HG03097 (cell line): ENCODE data around the gene INHBC.
"Not testable (repeated sequence)": the region's sequence is repeated elsewhere in the genome, so short reads cannot be mapped to it uniquely, and the experiment has no call there.

Experiments
- ATAC-seq: cut with Tn5 transposase; IDR thresholded peaks from one replicate; pipeline ENCODE4 v1.9.1; 2021; ENCODE audit not compliant: unreplicated experiment, low FRiP score

Gene INHBC

DNA sequence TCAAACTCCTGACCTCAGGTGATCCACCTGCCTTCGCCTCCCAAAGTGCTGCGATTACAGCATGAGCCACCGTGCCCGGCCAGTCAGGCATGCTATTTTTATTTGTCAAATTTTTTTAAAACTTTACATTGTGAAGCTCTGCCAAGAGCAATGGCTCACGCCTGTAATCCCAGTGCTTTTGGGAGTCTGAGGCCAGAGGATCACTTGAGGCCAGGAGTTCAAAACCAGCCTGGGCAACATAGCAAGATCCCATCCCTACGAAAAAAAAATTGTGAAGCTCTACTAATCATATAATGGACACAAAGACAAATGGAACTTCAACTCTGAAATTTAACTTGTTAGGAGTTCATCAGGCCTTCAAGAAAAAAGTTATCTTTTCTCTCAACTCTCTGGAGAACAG, 5.6 kb upstream of the INHBC start:
- ATAC-seq = no peak

GRCh38 chr12:57429473-57430111, 5.0 kb upstream of the INHBC start:
- ATAC-seq = no peak

- peak; percentile 44 for ATAC-seq
These were observed 4.3 kb upstream of the INHBC start for GRCh38 chr12:57430112-57430930.

DNA sequence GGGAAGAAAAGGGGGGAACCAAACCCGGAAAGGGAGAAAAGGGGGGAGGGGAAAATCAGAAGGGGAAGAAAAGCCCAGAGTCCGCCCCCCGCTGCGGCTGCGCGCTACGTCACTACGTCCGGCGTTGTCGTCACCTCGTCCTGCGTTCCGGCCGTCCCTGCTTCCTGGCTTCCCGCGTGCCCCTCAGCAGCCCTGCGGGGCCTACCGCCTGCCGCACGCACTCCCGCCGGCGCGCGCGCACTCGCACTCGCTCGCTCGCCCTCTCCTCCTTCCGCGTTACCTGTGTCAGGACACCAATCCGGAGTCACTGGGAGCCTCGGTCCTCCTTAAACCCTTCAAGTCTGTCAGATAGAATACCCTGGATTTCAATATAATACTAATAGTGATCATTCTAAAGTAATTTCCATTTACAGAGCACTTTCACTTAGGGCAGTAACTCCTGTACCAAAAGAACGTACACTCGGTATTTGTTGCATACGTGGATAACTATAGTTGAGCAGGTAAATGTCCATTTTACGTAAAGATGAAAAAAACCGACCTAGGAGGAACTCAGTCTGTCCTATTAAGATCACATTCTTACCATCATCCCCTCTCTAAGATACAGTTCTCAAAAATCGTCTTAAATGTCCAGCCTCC, 3.5 kb upstream of the INHBC start, which contains the start of gene R3HDM2:
Gene R3HDM2, minus strand, starts transcription at position 113 of the 636 bp plus-strand sequence. CDS start 120,615 bp downstream, outside the sequence.
- peak; percentile 83 for ATAC-seq

DNA sequence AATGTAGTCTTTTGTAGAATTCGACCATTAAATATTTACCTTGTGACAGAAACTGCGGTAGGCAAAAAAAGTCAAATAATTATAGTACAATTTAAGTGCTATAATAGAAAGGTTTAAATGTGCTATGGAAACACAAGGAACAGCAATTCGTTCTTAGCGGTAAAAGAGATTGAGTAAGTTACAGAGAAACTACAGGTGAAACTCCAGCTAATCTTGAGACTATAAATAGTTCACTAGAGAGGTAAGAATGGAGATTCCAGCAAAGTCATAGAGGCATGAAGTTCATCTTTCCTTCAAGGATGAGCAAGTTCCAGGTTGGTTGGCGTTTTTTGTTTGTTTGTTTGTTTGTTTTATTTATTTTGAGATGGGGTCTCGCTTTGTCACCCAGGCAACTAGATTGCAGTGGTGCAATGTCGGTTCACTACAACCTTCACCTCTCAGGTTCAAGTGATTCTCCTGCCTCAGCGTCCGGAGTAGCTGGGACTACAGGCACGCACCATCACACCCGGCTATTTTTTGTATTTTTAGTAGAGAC, 2.9 kb upstream of the INHBC start:
- ATAC-seq = no peak

GRCh38 chr12:57433370-57433769, 1.2 kb upstream of the INHBC start:
- ATAC-seq = no peak

DNA sequence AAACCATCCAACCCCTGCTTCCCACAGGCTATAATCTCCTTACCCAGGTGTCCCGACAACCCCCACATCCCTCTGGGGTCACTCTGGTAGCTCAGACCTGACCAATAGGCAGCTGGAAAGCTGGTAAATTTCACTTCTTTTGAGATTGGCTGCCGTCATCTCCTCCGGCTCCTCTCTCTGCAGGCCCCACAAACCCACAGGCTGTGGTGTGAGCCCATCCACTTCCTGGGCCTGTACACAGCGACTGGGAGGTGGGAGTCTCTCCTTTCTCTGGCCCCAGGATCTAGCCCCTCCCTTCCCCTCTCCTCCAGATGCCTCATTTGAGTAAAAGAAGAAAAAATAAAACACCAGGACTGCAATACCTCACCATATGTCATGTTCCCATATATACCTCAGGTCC, 709 bp downstream of the INHBC start:
- ATAC-seq = no peak

DNA sequence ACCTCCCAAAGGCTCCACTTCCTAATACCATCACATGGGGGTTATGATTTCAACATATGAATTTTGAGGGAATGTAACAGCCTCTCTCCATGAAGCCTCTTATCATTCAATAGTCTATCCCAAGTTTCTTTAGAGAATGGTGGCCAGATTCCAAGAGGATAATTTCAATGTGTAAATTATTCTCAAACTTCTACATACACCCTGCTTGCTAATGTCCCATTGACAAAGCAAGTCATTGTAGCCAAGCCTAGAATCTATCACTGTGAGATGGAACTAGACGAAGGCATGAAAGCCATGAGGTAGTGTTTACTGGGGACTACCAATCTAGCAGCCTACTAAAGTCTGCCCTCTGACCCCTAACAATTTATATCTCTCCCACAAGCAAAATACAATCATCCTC, 3.8 kb downstream of the INHBC start:
- ATAC-seq = no peak

DNA sequence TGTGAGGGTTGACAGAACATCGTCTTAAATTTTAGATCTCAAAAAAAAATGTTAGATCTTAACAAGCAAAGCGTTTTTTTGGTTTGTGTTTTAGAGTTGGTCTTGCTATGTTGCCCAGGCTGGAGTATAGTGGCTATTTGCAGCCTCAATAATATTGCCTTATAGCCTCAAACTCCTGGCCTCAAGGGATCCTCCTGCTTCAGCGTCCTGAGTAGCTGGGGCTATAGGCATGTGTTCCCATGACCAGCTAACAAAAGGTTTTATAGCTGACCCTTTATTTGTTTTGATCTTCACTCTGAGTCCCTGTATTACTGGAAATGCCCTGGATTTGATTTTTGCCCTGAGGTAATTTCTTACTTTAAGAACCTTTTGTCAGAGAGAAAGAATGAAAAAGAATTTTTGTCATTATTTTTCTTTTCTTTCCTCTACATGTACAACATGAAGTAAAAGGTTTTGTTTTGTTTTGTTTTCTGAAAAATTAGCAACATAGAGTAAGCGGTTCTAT, 5.2 kb downstream of the INHBC start:
- no peak for ATAC-seq

DNA sequence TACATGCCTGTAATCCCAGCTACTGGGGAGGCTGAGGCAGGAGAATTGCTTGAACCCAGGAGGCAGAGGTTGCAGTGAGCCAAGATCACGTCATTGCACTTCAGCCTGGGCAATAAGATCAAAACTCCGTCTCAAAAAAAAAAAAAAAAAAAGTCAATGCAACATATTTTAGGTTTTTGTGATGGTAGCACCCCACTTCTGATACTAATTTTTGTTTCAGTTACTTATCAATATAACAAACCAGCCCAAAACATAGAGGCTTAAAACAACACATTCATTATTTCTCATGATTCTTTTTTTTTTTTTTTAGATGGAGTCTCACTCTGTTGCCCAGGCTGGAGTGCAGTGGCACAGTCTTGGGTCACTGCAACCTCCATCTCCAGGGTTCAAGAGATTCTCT, 6.8 kb downstream of the INHBC start:
- ATAC-seq = not testable (repeated sequence)

GRCh38 chr12:57441846-57442427, 7.4 kb downstream of the INHBC start:
- ATAC-seq = no peak

GRCh38 chr12:57444337-57444736, 9.8 kb downstream of the INHBC start:
- ATAC-seq = not testable (repeated sequence)

DNA sequence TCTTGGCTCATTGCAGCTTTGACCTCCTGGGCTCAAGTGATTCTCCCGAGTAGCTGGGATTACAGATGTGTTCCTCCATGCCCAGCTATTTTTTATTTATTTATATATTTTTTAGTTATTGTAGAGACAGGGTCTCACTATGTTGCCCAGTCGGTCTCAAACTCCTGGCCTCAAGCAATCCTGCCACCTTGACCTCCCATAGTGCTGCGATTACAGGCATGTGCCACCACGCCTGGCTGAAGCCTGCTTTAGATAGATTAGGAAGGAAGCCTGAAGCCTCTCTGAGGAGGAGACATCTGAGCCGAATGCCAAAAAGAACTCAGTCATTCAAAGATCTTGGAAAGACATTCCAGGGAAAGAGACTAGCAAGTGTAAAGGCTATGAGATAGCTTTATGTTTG, 10.2 kb downstream of the INHBC start:
- no peak for ATAC-seq

GRCh38 chr12:57446292-57446960, 11.8 kb downstream of the INHBC start:
- no peak for ATAC-seq

DNA sequence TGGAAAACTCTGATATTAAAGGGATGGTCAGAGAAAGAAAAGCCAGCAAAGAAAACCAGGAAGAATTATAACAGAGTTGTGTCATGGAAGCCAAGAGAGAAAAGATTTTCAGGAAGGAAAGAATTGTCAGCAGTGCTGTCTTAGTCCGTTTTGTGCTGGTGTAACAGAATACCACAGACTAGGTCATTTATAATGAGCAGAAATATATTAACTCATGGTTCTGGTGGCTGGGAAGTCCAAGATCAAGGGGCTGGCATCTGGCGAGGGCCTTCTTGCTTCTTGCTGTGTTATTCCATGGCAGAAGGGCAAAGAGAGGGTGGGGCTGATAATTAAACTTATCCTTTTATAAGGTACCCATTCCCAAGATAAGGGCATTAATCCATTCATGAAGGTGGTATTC, 14.1 kb downstream of the INHBC start:
- ATAC-seq = no peak

DNA sequence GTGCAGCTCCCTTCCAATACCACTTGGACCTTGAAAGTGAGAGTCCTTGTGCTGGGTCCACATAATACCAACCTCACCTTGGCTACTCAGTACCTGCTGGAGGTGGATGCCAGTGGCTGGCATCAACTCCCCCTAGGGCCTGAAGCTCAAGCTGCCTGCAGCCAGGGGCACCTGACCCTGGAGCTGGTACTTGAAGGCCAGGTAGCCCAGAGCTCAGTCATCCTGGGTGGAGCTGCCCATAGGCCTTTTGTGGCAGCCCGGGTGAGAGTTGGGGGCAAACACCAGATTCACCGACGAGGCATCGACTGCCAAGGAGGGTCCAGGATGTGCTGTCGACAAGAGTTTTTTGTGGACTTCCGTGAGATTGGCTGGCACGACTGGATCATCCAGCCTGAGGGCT, 14.8 kb downstream of the INHBC start:
- no peak for ATAC-seq

- ATAC-seq = no peak
These were observed 15.5 kb downstream of the INHBC start for GRCh38 chr12:57450057-57450456.

DNA sequence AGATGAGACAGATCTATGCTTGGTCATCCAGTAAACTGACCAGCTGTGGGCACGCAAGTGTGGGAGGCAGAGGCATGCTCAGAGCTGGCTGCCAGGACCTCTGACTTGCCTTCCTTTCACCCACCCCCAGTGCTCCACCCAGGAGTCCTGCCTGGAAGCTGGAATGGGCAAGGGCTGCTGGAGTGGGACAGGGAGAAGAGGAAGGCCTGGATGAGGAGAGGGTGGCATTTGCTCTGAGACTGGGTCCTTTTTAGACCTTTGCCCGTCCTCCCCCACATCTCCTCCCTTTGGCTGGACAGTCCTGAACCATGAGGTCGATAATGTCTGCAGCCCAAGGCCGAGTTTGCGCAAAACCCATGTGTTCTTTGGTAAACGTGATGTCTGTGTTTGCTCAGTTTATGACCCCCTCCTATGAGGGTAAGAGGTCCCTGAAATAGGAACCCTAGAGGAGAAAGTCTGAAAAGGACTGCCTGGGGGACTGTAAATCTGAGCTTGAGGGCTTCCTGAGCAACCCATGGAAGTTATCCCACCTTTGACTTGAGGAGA, 16.7 kb downstream of the INHBC start:
- no peak for ATAC-seq

- ATAC-seq = no peak
These were observed 17.8 kb downstream of the INHBC start for GRCh38 chr12:57452181-57452936.
